Stimulated activated naive CD4-positive, alpha-beta T cell treated with Interleukin-2 at 50 U/mL for 16 hours (primary cell): ENCODE results near the gene SULT2B1.
"Not testable (repeated sequence)": the region's sequence is repeated elsewhere in the genome, so short reads cannot be mapped to it uniquely, and the experiment has no call there.

Experiments used
- DNase-seq: peaks from one replicate; lab custom pipeline; 2025; lab: John Stamatoyannopoulos, UW

The SULT2B1 gene

GRCh38 chr19:48529156-48529555 lies 22.8 kb upstream of the SULT2B1 start:
- no peak for DNase-seq

GRCh38 chr19:48530066-48530720 lies 21.8 kb upstream of the SULT2B1 start:
- no peak for DNase-seq

- no peak for DNase-seq
These were observed 21.2 kb upstream of the SULT2B1 start for GRCh38 chr19:48530770-48531169.

GRCh38 chr19:48533770-48534169 lies 18.2 kb upstream of the SULT2B1 start:
- no peak for DNase-seq

- no peak for DNase-seq
These were observed 14.4 kb upstream of the SULT2B1 start for GRCh38 chr19:48537541-48537940.

- DNase-seq, result not testable (repeated sequence)
These were observed 13.9 kb upstream of the SULT2B1 start for GRCh38 chr19:48538057-48538456.

GRCh38 chr19:48539503-48540096 lies 12.4 kb upstream of the SULT2B1 start:
- DNase-seq, result no peak

- no peak for DNase-seq
These were observed 11.9 kb upstream of the SULT2B1 start for GRCh38 chr19:48540110-48540509.

GRCh38 chr19:48541813-48542212 lies 10.2 kb upstream of the SULT2B1 start:
- DNase-seq, result no peak

GRCh38 chr19:48543121-48543710 lies 8.8 kb upstream of the SULT2B1 start:
- no peak for DNase-seq

- no peak for DNase-seq
These were observed 6.9 kb upstream of the SULT2B1 start for GRCh38 chr19:48544856-48545750.

- no peak for DNase-seq
These were observed 4.2 kb upstream of the SULT2B1 start for GRCh38 chr19:48547722-48548121.

- DNase-seq, result no peak
These were observed 3.6 kb upstream of the SULT2B1 start for GRCh38 chr19:48548253-48548911.

GRCh38 chr19:48549380-48549779 lies 2.6 kb upstream of the SULT2B1 start:
- no peak for DNase-seq

GRCh38 chr19:48552406-48553322 lies 692 bp downstream of the SULT2B1 start:
- DNase-seq, result no peak

- DNase-seq, result no peak
These were observed 1.9 kb downstream of the SULT2B1 start for GRCh38 chr19:48553676-48554384.

GRCh38 chr19:48554385-48555091 lies 2.6 kb downstream of the SULT2B1 start:
- DNase-seq, result no peak

GRCh38 chr19:48556163-48556562 lies 4.2 kb downstream of the SULT2B1 start:
- no peak for DNase-seq

GRCh38 chr19:48556825-48557224 lies 4.9 kb downstream of the SULT2B1 start:
- DNase-seq, result no peak
